Fibroblast of the aortic adventitia (primary cell): ENCODE measurements around the gene GLOD5. TPM values are rescaled to one million over a fixed set of nuclear protein-coding genes. Genes with fewer than 3 reads are reported as not detected.

Experiments used
- DNase-seq: peaks from one replicate; pipeline ENCODE4 v3.0.0-alpha.2; 2010; ENCODE audit warnings: low read depth
- H3K4me3 ChIP-seq: 2 replicates; pipeline ENCODE4 v1.5.1; 2011; ENCODE audit warnings: low read depth, mild to moderate bottlenecking, control low read depth, low read length, moderate library complexity
- CTCF ChIP-seq: IDR thresholded peaks from 2 replicates; pipeline ENCODE4 v1.5.1; 2011; ENCODE audit warnings: mild to moderate bottlenecking, low read length, control low read depth, inconsistent platforms; ENCODE audit not compliant: insufficient read depth
- total RNA-seq: library from RNA; depleted of rRNA; stranded (reverse); fragments of >200 nt; gene quantifications from 2 replicates; pipeline ENCODE4 v1.2.3, GENCODE V29; 2012; ENCODE audit warnings: low replicate concordance

The GLOD5 gene
- total RNA-seq, 1 donor = not detected

GRCh38 chrX:48800574-48801279, 39.2 kb downstream of the GLOD5 start:
- no peak for DNase-seq
- H3K4me3 ChIP-seq = peak overlapping the region; percentile 76
- no peak for TF ChIP-seq CTCF

GRCh38 chrX:48801280-48802088, 39.9 kb downstream of the GLOD5 start, which contains the start of gene HDAC6:
Gene HDAC6 (plus strand): TSS chrX:48802067. CDS start chrX:48802693, 626 bp downstream.
- DNase-seq = peak; percentile 98
- no peak for TF ChIP-seq CTCF
- H3K4me3 ChIP-seq = peak within 1 kb of the TSS; percentile 76

GRCh38 chrX:48802089-48802904, 40.8 kb downstream of the GLOD5 start:
- no peak for TF ChIP-seq CTCF
- peak; percentile 68 for DNase-seq
- peak overlapping the region; percentile 76 for H3K4me3 ChIP-seq

- DNase-seq = no peak
- no peak for TF ChIP-seq CTCF
- H3K4me3 ChIP-seq = peak overlapping the region; percentile 76
These were observed 41.3 kb downstream of the GLOD5 start for GRCh38 chrX:48802905-48803200.

- no peak for TF ChIP-seq CTCF
- H3K4me3 ChIP-seq = no peak overlapping the region
- DNase-seq = no peak
These were observed 44.5 kb downstream of the GLOD5 start for GRCh38 chrX:48806081-48806480.

GRCh38 chrX:48813644-48814043, 52.1 kb downstream of the GLOD5 start:
- DNase-seq = no peak
- H3K4me3 ChIP-seq = no peak overlapping the region
- no peak for TF ChIP-seq CTCF
